Large intestine (tissue), 1 donor: ENCODE measurements around the gene UNC45A. TPM values are rescaled to one million over a fixed set of nuclear protein-coding genes. Genes with fewer than 3 reads are reported as not detected.

Experiments used
- polyA plus RNA-seq: library from polyadenylated mRNA; unstranded; fragments of 120-200 nt; gene quantifications from one replicate; pipeline ENCODE4 v1.2.1, GENCODE V29; 2013

Gene UNC45A
- polyA plus RNA-seq, 1 donor, result 49.1 TPM

Other genes starting within 250 kb of the UNC45A start
- gene BLM, start 217.9 kb upstream of the UNC45A start, polyA plus RNA-seq, result 4.2 TPM
- gene FURIN, start 66.7 kb upstream of the UNC45A start, polyA plus RNA-seq, result 91.6 TPM
- 17.9 TPM for gene FES, start 50.8 kb upstream of the UNC45A start, polyA plus RNA-seq
- gene MAN2A2, start 32.0 kb upstream of the UNC45A start, polyA plus RNA-seq, result 44.0 TPM
- 19.2 TPM for gene HDDC3, start 2.7 kb upstream of the UNC45A start, polyA plus RNA-seq
- 22.9 TPM for gene RCCD1, start 19.6 kb downstream of the UNC45A start, polyA plus RNA-seq
- 40.0 TPM for gene PRC1, start 59.2 kb downstream of the UNC45A start, polyA plus RNA-seq
- gene VPS33B, start 87.3 kb downstream of the UNC45A start, polyA plus RNA-seq, result 14.2 TPM
- gene SV2B, start 165.0 kb downstream of the UNC45A start, polyA plus RNA-seq, result 2.4 TPM